GM12878 (cell line): Measurements from ENCODE around the gene RWDD4. TPM values are rescaled to one million over a fixed set of nuclear protein-coding genes. Genes with fewer than 3 reads are reported as not detected.

Experiments
- ATAC-seq: fragments of 200-7000 bp; cut with Tn5 transposase; 3 replicates; pipeline ENCODE4 v1.9.1; 2020; ENCODE audit warnings: mild to moderate bottlenecking, moderate library complexity
- BruUV-seq: library from RNA; stranded (reverse); fragments of 400-500 nt; replicated peaks from 2 replicates; lab custom pipeline; 2021; lab: Mats Ljungman, UMichigan
- CTCF ChIA-PET: fragments of 300-600 bp; sonication (Branson Sonifier 250); formaldehyde crosslinking; extraction: SDS; loops from one replicate; lab custom pipeline; 2021; ENCODE audit warnings: inconsistent platforms; lab: Yijun Ruan, JAX
- POLR2A ChIA-PET: fragments of 350-600 bp; formaldehyde crosslinking; extraction: SDS; loops from one replicate; lab custom pipeline; 2021; ENCODE audit warnings: inconsistent platforms; lab: Charles Lee
- RAD21 ChIA-PET: fragments of 300-600 bp; sonication (Branson Sonifier 250); formaldehyde crosslinking; loops from one replicate; lab custom pipeline; 2023; ENCODE audit warnings: antibody characterized with exemption; ENCODE audit not compliant: unreplicated experiment; lab: Charles Lee
- SMC1A ChIA-PET: fragments of 300-600 bp; sonication (Branson Sonifier 250); formaldehyde crosslinking; loops from one replicate; lab custom pipeline; 2023; ENCODE audit not compliant: unreplicated experiment, uncharacterized antibody; lab: Charles Lee
- DNase-seq: peaks from one replicate; pipeline ENCODE4 v3.0.0-alpha.2; 2011; ENCODE audit warnings: low read depth, low spot score
- FAIRE-seq: peaks from 3 replicates; lab custom pipeline; 2011; peaks lifted over from hg19 to GRCh38; lab: Jason Lieb, UNC
- H2AFZ ChIP-seq: 2 replicates; pipeline ENCODE4 v1.6.0; 2011; ENCODE audit warnings: low read depth, low read length, control low read depth; ENCODE audit not compliant: control insufficient read depth
- H3K27ac ChIP-seq: 2 replicates; pipeline ENCODE4 v1.5.1; 2011; ENCODE audit warnings: control low read depth; ENCODE audit not compliant: control insufficient read depth, insufficient read depth
- H3K27me3 ChIP-seq, 2 experiments: replicated peaks in 1 of 2; 2 replicates each; pipeline versions ENCODE4 v1.6.0 to v1.6.1; 2011; ENCODE audit warnings: low read length in 1 of 2; ENCODE audit not compliant: control insufficient read depth in 2 of 2, insufficient read depth in 2 of 2
- H3K36me3 ChIP-seq, 2 experiments: 2 replicates each; pipeline ENCODE4 v1.5.1; 2011; ENCODE audit warnings: low read length in 1 of 2; ENCODE audit not compliant: control insufficient read depth in 2 of 2, insufficient read depth in 2 of 2
- H3K4me1 ChIP-seq: 2 replicates; pipeline ENCODE4 v1.6.1; 2011; ENCODE audit warnings: mild to moderate bottlenecking, low read length, moderate library complexity, mixed read lengths; ENCODE audit not compliant: control insufficient read depth, insufficient read depth
- H3K4me2 ChIP-seq: 2 replicates; pipeline ENCODE4 v1.6.0; 2011; ENCODE audit warnings: control low read depth; ENCODE audit not compliant: control insufficient read depth, insufficient read depth
- H3K4me3 ChIP-seq: fragments of 200-600 bp; sonication (generic); 2 replicates; pipeline ENCODE4 v1.5.1; 2016
- H3K79me2 ChIP-seq: 2 replicates; pipeline ENCODE4 v1.6.0; 2011; ENCODE audit warnings: low read length; ENCODE audit not compliant: control insufficient read depth, insufficient read depth
- H3K9ac ChIP-seq: 2 replicates; pipeline ENCODE4 v1.8.0; 2011; ENCODE audit warnings: low read length, control low read depth, mixed read lengths; ENCODE audit not compliant: control insufficient read depth, insufficient read depth
- H3K9me3 ChIP-seq: replicated peaks from 3 replicates; pipeline ENCODE4 v1.5.1; 2011; ENCODE audit warnings: mild to moderate bottlenecking, low read length; ENCODE audit not compliant: control insufficient read depth, insufficient read depth
- H4K20me1 ChIP-seq: 2 replicates; pipeline ENCODE4 v1.6.0; 2011; ENCODE audit not compliant: control insufficient read depth, insufficient read depth
- BHLHE40 ChIP-seq, 2 experiments: fragments of 450-650 bp in 1 of 2; IDR thresholded peaks; 2 replicates each; pipeline ENCODE4 v1.6.1; 2011 to 2017; ENCODE audit warnings: low read depth in 2 of 2, borderline replicate concordance in 1 of 2, improper control_type of control experiment in 1 of 2, low read length in 1 of 2, mild to moderate bottlenecking in 1 of 2
- CBX3 ChIP-seq: fragments of 200-600 bp; sonication (generic); IDR thresholded peaks from 2 replicates; pipeline ENCODE4 v1.6.1; 2016; ENCODE audit warnings: low read depth, borderline replicate concordance
- LARP7 ChIP-seq: fragments of 450-650 bp; IDR thresholded peaks from 2 replicates; pipeline ENCODE4 v1.6.1; 2017; ENCODE audit warnings: mild to moderate bottlenecking
- NR2F1 ChIP-seq: fragments of 450-650 bp; conservative IDR thresholded peaks from 2 replicates; pipeline ENCODE4 v1.6.1; 2017; ENCODE audit warnings: mild to moderate bottlenecking
- PAX5 ChIP-seq: IDR thresholded peaks from 2 replicates; pipeline ENCODE4 v1.6.1; 2011; ENCODE audit warnings: low read depth, low read length, borderline replicate concordance
- PML ChIP-seq: IDR thresholded peaks from 2 replicates; pipeline ENCODE4 v1.6.1; 2012; ENCODE audit warnings: low read length, inconsistent platforms
- RB1 ChIP-seq: fragments of 450-650 bp; formaldehyde crosslinking; IDR thresholded peaks from 2 replicates; pipeline ENCODE4 v1.6.1; 2017; ENCODE audit warnings: mild to moderate bottlenecking, borderline replicate concordance
- RBBP5 ChIP-seq: fragments of 200-600 bp; sonication (generic); conservative IDR thresholded peaks from 2 replicates; pipeline ENCODE4 v1.6.1; 2016
- SMARCA5 ChIP-seq: fragments of 450-650 bp; IDR thresholded peaks from 2 replicates; pipeline ENCODE4 v1.6.1; 2017; ENCODE audit warnings: mild to moderate bottlenecking
- TBL1XR1 ChIP-seq: IDR thresholded peaks from 2 replicates; pipeline ENCODE4 v1.6.1; 2012; ENCODE audit warnings: low read depth, low read length, improper control_type of control experiment
- USF1 ChIP-seq: IDR thresholded peaks from 2 replicates; pipeline ENCODE4 v1.6.1; 2011; ENCODE audit warnings: borderline replicate concordance, low read depth, mild to moderate bottlenecking, moderate library complexity, mixed read lengths, low read length; ENCODE audit not compliant: insufficient read depth; ENCODE audit errors: extremely low read length
- ZNF207 ChIP-seq: fragments of 450-650 bp; IDR thresholded peaks from 2 replicates; pipeline ENCODE4 v1.6.1; 2014; ENCODE audit warnings: antibody characterized with exemption, mild to moderate bottlenecking, borderline replicate concordance
- ZNF217 ChIP-seq: fragments of 450-650 bp; IDR thresholded peaks from 2 replicates; pipeline ENCODE4 v1.6.1; 2017; ENCODE audit warnings: antibody characterized with exemption, mild to moderate bottlenecking
- WGBS: methylation state at CpG from one replicate; pipeline ENCODE4 v1.1.6; 2016; ENCODE audit warnings: low lambda C conversion rate; ENCODE audit not compliant: insufficient replicate concordance, insufficient coverage; ENCODE audit errors: missing lambda C conversion rate; 5-methylcytosine and 5-hydroxymethylcytosine counted together
- in situ Hi-C: fragments of 300-500 bp; cut with MboI; formaldehyde crosslinking; loops from 9 replicates; pipeline ENCODE4 v1.14.3; 2018; ENCODE audit warnings: mixed read lengths
- intact Hi-C: fragments of 100-400 bp; cut with micrococcal nuclease; formaldehyde crosslinking; loops from one replicate; pipeline ENCODE4 v1.14.2; 2022; ENCODE audit not compliant: unreplicated experiment
- polyA plus RNA-seq, 11 experiments: library from polyadenylated mRNA; depleted of rRNA in 4 of 11; unstranded in 6 of 11; stranded (reverse) in 5 of 11; fragments of >200 nt; fragmentation: Nextera tagmentation in 4 of 11; fragmentation: Illumina TruSeq in 1 of 11; extraction: Ambion mirVana in 4 of 11; extraction: Trizol in 1 of 11; gene quantifications; 1 replicate in 1 of 11; 2 replicates in 10 of 11; pipeline versions ENCODE4 v1.2.1 to v1.2.3, GENCODE V29; 2011 to 2016; ENCODE audit warnings: inconsistent platforms in 2 of 11, missing spikeins in 2 of 11, low read depth in 1 of 11
- total RNA-seq, 4 experiments: library from RNA; depleted of rRNA in 3 of 4; stranded (reverse); fragments of >200 nt in 3 of 4; fragmentation: Illumina TruSeq in 1 of 4; extraction: Trizol in 1 of 4; gene quantifications; 2 replicates each; pipeline versions ENCODE4 v1.2.1 to v1.2.3, GENCODE V29; 2013 to 2021
- TF ChIP-seq, protein P1 (sequence below): fragments of 450-650 bp; conservative IDR thresholded peaks from 2 replicates; pipeline ENCODE4 v1.6.1; 2017; ENCODE audit warnings: mild to moderate bottlenecking, moderate library complexity

RWDD4 gene
- total and polyA plus RNA-seq, 10 of the 15 experiments (the other 5 are each of a cell fraction or from before 2014, with no cell fraction given), result 11.2 to 37.8 (median 19.9) TPM

- under 1% methylated on average over 25 of the region's 39 CpGs for WGBS
- FAIRE-seq, result no peak
- Histone ChIP-seq H3K27me3 (no peaks in the 10 kb centered on the region), H2AFZ (peak overlapping the region; percentile 84), H3K9me3 (no peaks in the 10 kb centered on the region), H3K9ac (peak overlapping the region; percentile 94), H4K20me1 (no peaks in the 10 kb centered on the region), H3K27ac (peak overlapping the region; percentile 83), H3K79me2 (peaks cover 35% of the 10 kb centered on the region), H3K4me2 (peak overlapping the region; percentile 90), H3K4me3 (peak overlapping the region; percentile 80), H3K4me1 (no peaks in the 10 kb centered on the region), H3K36me3 (no peaks in the 10 kb centered on the region; a peak in 1 of 4 replicates)
- in situ Hi-C loops (no loop called here), intact Hi-C loops (loop anchor here (2.0 kb wide), 1 partner anchor 154 kb away; the partner anchor contains the start of gene ING2)
- TF ChIP-seq PML, result peak; percentile 40; the same call in 1 of the 2 replicates
- TF ChIP-seq SMARCA5, result peak; percentile 37; the same call in 1 of the 2 replicates
- peak; percentile 25 for TF ChIP-seq USF1
- 0 out of 2 replicates have a peak, but pooled peaks have one; percentile 14 for TF ChIP-seq RBBP5
- TF ChIP-seq, protein P1, sequence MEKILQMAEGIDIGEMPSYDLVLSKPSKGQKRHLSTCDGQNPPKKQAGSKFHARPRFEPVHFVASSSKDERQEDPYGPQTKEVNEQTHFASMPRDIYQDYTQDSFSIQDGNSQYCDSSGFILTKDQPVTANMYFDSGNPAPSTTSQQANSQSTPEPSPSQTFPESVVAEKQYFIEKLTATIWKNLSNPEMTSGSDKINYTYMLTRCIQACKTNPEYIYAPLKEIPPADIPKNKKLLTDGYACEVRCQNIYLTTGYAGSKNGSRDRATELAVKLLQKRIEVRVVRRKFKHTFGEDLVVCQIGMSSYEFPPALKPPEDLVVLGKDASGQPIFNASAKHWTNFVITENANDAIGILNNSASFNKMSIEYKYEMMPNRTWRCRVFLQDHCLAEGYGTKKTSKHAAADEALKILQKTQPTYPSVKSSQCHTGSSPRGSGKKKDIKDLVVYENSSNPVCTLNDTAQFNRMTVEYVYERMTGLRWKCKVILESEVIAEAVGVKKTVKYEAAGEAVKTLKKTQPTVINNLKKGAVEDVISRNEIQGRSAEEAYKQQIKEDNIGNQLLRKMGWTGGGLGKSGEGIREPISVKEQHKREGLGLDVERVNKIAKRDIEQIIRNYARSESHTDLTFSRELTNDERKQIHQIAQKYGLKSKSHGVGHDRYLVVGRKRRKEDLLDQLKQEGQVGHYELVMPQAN, result peak; percentile 64
- no peak for TF ChIP-seq PAX5
- TF ChIP-seq RB1, result peak; percentile 52; the same call in 1 of the 2 replicates
- peak; percentile 66; the same call in 1 of the 2 replicates for TF ChIP-seq LARP7
- no peak for TF ChIP-seq TBL1XR1
- 0 out of 2 replicates have a peak, but pooled peaks have one; percentile 19 for TF ChIP-seq ZNF217
- TF ChIP-seq ZNF207, result peak; percentile 51; the same call in 1 of the 2 replicates
- no peak for TF ChIP-seq CBX3
- TF ChIP-seq NR2F1, result peak; percentile 58; the same call in 1 of the 2 replicates
- TF ChIP-seq BHLHE40 (IDR thresholded peaks at IDR 0.05; ENCODE audit: borderline replicate concordance in 1 of 2, low read depth in 2 of 2, low read length in 1 of 2), result peak; percentile 55 to 96; a peak in 3 of 4 replicates
- ChIA-PET RAD21 (interaction anchor here (0.9 kb wide), 1 partner anchor 12 kb away, joined by 3 read pairs; no protein-coding TSS in a partner anchor), SMC1A (interaction anchor here (1.5 kb wide), 1 partner anchor 22 kb away, joined by 3 read pairs; no protein-coding TSS in a partner anchor), POLR2A (interaction anchor here (1.0 kb wide), 1 partner anchor 214 kb away, joined by 4 read pairs; the partner anchor contains the start of gene CDKN2AIP), CTCF (interaction anchor here (1.2 kb wide), 1 partner anchor 21 kb away, joined by 3 read pairs; no protein-coding TSS in a partner anchor)
- no TSS peak for BruUV-seq
- ATAC-seq, result peak; percentile 49; the same call in 2 of the 3 replicates
- no peak for DNase-seq
Measured at GRCh38 chr4:183658362-183659028, 490 bp downstream of the RWDD4 start.
